ENCODE results near the gene SASH1.

DNA sequence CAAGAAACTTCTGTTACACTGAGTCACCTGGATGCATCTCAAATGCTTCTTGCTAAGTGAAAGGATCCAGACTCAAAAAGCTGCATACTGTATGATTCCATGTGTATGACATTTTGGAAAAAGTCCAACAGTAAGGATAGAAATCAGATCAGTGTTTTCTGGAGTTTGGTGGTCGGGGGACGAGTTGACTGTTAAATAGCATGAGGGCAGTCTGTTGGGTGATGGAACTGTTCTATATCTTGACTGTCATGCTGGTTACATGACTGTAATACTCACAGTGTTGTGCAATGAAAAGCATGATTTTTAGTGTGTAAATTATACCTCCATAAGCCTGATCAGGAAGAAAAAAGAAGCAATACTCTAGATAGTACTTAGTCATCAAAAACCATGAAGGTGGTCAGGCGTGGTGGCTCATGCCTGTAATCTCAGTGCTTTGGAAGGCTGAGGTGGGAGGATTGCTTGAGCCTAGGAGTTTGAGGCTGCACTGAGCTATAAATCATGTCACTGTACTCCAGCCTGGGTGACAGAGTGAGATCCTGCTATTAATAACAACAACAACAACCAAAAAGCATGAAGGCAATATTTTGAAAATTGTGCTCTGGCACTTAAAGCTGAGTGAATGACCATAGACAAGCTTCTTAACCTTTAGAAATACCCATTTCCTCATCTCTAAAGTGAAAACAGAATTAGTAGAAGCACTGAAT lies 30.5 kb upstream of the SASH1 start:
- TF ChIP-seq, protein P1, sequence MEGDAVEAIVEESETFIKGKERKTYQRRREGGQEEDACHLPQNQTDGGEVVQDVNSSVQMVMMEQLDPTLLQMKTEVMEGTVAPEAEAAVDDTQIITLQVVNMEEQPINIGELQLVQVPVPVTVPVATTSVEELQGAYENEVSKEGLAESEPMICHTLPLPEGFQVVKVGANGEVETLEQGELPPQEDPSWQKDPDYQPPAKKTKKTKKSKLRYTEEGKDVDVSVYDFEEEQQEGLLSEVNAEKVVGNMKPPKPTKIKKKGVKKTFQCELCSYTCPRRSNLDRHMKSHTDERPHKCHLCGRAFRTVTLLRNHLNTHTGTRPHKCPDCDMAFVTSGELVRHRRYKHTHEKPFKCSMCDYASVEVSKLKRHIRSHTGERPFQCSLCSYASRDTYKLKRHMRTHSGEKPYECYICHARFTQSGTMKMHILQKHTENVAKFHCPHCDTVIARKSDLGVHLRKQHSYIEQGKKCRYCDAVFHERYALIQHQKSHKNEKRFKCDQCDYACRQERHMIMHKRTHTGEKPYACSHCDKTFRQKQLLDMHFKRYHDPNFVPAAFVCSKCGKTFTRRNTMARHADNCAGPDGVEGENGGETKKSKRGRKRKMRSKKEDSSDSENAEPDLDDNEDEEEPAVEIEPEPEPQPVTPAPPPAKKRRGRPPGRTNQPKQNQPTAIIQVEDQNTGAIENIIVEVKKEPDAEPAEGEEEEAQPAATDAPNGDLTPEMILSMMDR (IDR thresholded peaks at IDR 0.05), result no peak
- TF ChIP-seq POLR2A (IDR thresholded peaks at IDR 0.05), result no peak

All from heart left ventricle (tissue), 13 donors.